ENCODE results near the gene HECTD3.
"Not testable (repeated sequence)": the region's sequence is repeated elsewhere in the genome, so short reads cannot be mapped to it uniquely, and the experiment has no call there.

Gene HECTD3

DNA sequence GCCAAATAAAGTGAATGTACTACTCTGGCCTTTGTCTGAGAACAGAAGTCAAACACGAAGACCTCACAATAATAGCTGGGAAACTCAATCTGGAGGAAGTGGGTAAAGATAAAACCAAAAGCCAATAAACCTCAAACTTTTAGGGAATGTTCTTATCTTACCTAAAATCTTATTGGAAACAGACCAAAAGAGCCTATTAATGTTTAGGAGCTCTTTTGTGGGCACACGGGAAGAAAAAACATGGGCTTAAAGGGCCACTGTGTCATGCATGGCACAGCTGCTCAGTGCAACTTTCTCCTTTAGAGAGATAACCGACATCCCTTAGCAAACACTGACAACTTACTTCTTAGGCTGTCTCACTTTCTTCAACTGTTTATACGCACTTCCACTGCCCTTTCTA, 40.8 kb downstream of the HECTD3 start:
- H3K4me3 ChIP-seq (replicated peaks; ENCODE audit: insufficient read depth, low read length), result no peak overlapping the region
- TF ChIP-seq SPI1 (IDR thresholded peaks at IDR 0.05; ENCODE audit: borderline replicate concordance, low read depth) (no peak), POLR2AphosphoS5 (IDR thresholded peaks at IDR 0.05; ENCODE audit: low read depth) (no peak), GABPA (IDR thresholded peaks at IDR 0.05; ENCODE audit: low read depth) (no peak)
- TF ChIP-seq, protein P1, sequence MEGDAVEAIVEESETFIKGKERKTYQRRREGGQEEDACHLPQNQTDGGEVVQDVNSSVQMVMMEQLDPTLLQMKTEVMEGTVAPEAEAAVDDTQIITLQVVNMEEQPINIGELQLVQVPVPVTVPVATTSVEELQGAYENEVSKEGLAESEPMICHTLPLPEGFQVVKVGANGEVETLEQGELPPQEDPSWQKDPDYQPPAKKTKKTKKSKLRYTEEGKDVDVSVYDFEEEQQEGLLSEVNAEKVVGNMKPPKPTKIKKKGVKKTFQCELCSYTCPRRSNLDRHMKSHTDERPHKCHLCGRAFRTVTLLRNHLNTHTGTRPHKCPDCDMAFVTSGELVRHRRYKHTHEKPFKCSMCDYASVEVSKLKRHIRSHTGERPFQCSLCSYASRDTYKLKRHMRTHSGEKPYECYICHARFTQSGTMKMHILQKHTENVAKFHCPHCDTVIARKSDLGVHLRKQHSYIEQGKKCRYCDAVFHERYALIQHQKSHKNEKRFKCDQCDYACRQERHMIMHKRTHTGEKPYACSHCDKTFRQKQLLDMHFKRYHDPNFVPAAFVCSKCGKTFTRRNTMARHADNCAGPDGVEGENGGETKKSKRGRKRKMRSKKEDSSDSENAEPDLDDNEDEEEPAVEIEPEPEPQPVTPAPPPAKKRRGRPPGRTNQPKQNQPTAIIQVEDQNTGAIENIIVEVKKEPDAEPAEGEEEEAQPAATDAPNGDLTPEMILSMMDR (IDR thresholded peaks at IDR 0.05; ENCODE audit: insufficient read depth, low read length), result no peak
- TF ChIP-seq, protein P2, sequence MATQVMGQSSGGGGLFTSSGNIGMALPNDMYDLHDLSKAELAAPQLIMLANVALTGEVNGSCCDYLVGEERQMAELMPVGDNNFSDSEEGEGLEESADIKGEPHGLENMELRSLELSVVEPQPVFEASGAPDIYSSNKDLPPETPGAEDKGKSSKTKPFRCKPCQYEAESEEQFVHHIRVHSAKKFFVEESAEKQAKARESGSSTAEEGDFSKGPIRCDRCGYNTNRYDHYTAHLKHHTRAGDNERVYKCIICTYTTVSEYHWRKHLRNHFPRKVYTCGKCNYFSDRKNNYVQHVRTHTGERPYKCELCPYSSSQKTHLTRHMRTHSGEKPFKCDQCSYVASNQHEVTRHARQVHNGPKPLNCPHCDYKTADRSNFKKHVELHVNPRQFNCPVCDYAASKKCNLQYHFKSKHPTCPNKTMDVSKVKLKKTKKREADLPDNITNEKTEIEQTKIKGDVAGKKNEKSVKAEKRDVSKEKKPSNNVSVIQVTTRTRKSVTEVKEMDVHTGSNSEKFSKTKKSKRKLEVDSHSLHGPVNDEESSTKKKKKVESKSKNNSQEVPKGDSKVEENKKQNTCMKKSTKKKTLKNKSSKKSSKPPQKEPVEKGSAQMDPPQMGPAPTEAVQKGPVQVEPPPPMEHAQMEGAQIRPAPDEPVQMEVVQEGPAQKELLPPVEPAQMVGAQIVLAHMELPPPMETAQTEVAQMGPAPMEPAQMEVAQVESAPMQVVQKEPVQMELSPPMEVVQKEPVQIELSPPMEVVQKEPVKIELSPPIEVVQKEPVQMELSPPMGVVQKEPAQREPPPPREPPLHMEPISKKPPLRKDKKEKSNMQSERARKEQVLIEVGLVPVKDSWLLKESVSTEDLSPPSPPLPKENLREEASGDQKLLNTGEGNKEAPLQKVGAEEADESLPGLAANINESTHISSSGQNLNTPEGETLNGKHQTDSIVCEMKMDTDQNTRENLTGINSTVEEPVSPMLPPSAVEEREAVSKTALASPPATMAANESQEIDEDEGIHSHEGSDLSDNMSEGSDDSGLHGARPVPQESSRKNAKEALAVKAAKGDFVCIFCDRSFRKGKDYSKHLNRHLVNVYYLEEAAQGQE (IDR thresholded peaks at IDR 0.05; ENCODE audit: insufficient replicate concordance, low read depth), result no peak
- no peaks in the 10 kb centered on the region for H3K27me3 ChIP-seq (ENCODE audit: insufficient read depth, poor library complexity, severe bottlenecking)
- no peak overlapping the region for H3K27ac ChIP-seq (replicated peaks)
- no peak for DNase-seq (ENCODE audit: low read depth in 1 of 2, low spot score in 1 of 2)

DNA sequence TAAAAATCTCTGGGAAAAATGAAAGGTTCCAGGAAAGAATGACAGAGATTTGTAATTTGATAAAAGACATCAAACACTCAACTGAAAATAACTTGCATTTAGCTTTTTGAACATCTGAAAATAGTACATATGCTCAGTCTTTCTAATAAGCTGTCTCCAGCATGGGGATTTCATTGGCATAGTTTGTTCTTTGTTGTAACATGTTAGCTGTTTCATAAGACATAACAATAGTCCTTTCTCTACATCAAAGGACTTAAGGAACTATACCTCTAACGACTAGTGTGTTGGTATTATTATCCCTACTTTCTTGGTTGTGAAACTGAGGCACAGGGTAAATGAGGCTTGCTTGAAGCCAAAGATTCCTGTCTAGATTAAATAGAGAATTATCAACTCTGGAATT, 46.7 kb downstream of the HECTD3 start:
- Histone ChIP-seq H3K27ac (replicated peaks) (no peak overlapping the region), H3K4me3 (replicated peaks; ENCODE audit: insufficient read depth, low read length) (no peak overlapping the region)
- TF ChIP-seq, protein P2 (IDR thresholded peaks at IDR 0.05; ENCODE audit: insufficient replicate concordance, low read depth), result no peak
- TF ChIP-seq POLR2AphosphoS5 (IDR thresholded peaks at IDR 0.05; ENCODE audit: low read depth) (no peak), SPI1 (IDR thresholded peaks at IDR 0.05; ENCODE audit: borderline replicate concordance, low read depth) (no peak), GABPA (IDR thresholded peaks at IDR 0.05; ENCODE audit: low read depth) (no peak)
- TF ChIP-seq, protein P1 (IDR thresholded peaks at IDR 0.05; ENCODE audit: insufficient read depth, low read length), result no peak

DNA sequence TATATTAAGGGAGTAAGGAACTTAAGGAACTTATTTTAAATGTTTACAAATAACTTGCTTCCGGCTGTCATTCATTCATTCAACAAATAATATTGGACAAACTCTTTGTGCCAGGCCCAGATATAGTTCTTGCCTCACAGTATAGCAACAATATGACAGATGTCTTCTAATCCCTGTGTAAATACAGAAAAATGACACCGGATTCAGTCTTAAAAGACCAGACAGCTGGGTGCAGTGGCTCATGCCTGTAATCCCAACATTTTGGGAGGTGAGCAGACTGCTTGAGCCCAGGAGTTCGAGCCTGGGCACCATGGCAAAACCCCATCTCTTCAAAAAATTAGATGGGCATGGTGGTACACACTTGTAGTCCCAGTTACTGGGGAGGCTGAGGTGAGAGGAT, 48.4 kb downstream of the HECTD3 start:
- H3K4me3 ChIP-seq (replicated peaks; ENCODE audit: insufficient read depth, low read length), result no peak overlapping the region
- TF ChIP-seq, protein P1 (IDR thresholded peaks at IDR 0.05; ENCODE audit: insufficient read depth, low read length), result no peak
- TF ChIP-seq SPI1 (IDR thresholded peaks at IDR 0.05; ENCODE audit: borderline replicate concordance, low read depth) (no peak), POLR2AphosphoS5 (IDR thresholded peaks at IDR 0.05; ENCODE audit: low read depth) (no peak), GABPA (IDR thresholded peaks at IDR 0.05; ENCODE audit: low read depth) (no peak)
- TF ChIP-seq, protein P2 (IDR thresholded peaks at IDR 0.05; ENCODE audit: insufficient replicate concordance, low read depth), result no peak
- DNase-seq (ENCODE audit: low read depth in 1 of 2, low spot score in 1 of 2), result no peak
- no peak overlapping the region for H3K27ac ChIP-seq (replicated peaks)
- no peaks in the 10 kb centered on the region for H3K27me3 ChIP-seq (ENCODE audit: insufficient read depth, poor library complexity, severe bottlenecking)

More for the DNA sequence above, 46.7 kb downstream of the HECTD3 start:
- no peak for DNase-seq (ENCODE audit: low read depth in 1 of 2, low spot score in 1 of 2)
- no peaks in the 10 kb centered on the region for H3K27me3 ChIP-seq (ENCODE audit: insufficient read depth, poor library complexity, severe bottlenecking)

DNA sequence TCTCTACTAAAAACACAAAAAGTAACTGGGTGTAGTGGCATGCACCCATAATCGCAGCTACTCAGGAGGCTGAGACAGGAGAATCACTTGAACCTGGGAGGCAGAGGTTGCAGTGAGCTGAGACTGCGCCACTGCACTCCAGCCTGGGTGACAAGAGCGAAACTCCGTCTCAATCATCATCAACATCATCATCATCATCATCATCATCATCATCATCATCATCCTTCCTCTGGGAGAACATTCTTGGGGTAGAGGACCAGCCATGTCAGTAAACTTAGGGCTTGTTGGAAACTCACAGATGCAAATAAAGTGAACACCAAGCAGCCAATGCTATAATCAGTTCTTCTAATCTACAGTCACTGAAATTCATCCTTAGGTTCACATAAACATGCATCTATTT, 49.1 kb downstream of the HECTD3 start:
- H3K27ac ChIP-seq (replicated peaks); H3K4me3 ChIP-seq (replicated peaks; ENCODE audit: insufficient read depth, low read length); DNase-seq (ENCODE audit: low read depth in 1 of 2, low spot score in 1 of 2); H3K27me3 ChIP-seq (ENCODE audit: insufficient read depth, poor library complexity, severe bottlenecking): not testable (repeated sequence)

DNA sequence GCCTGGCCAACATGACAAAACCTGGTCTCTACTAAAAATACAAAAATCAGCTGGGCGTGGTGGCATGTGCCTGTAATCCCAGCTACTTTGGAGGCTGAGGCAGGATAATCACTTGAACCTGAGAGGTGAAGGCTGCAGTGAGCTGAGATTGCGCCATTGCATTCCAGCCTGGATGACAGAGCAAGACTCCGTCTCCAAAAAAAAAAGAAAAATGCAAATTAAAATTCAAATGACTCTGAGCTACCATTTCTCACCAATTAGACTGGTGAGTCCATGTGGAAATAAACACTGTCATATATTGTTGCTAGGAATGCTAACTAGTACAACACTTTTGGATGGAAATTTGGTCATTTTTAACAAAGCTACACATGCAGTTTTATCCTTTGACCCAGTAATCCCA, 53.6 kb downstream of the HECTD3 start:
- not testable (repeated sequence) for DNase-seq (ENCODE audit: low read depth in 1 of 2, low spot score in 1 of 2); H3K4me3 ChIP-seq (replicated peaks; ENCODE audit: insufficient read depth, low read length); H3K27ac ChIP-seq (replicated peaks); H3K27me3 ChIP-seq (ENCODE audit: insufficient read depth, poor library complexity, severe bottlenecking)

DNA sequence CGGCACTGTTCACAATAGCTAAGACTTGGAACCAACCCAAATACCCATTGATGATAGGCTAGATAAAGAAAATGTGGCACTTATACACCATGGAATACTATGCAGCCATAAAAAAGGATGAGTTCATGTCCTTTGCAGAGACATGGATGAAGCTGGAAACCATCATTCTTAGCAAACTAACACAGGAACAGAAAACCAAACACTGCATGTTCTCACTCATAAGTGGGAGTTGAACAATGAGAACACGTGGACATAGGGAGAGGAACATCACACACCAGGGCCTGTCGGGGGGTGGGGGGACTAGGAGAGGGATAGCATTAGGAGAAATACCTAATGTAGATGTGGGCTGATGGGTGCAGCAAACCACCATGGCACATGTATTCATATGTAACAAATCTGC, 55.0 kb downstream of the HECTD3 start:
- H3K27me3 ChIP-seq (ENCODE audit: insufficient read depth, poor library complexity, severe bottlenecking); H3K4me3 ChIP-seq (replicated peaks; ENCODE audit: insufficient read depth, low read length); H3K27ac ChIP-seq (replicated peaks); DNase-seq (ENCODE audit: low read depth in 1 of 2, low spot score in 1 of 2): not testable (repeated sequence)
